NT2/D1 (cell line): ENCODE data around the gene TENM3.
A peak's percentile ranks its signal among the peaks of the same experiment; 100 is the strongest.

Experiments used
- DNase-seq: peaks from one replicate; pipeline ENCODE4 v3.0.0-alpha.2; 2011; ENCODE audit warnings: low read depth, low spot score
- H3K27me3 ChIP-seq: 2 replicates; pipeline ENCODE4 v1.6.0; 2011; ENCODE audit warnings: mild to moderate bottlenecking; ENCODE audit not compliant: insufficient read length, insufficient read depth
- H3K36me3 ChIP-seq: 2 replicates; pipeline ENCODE4 v1.6.1; 2011; ENCODE audit warnings: mild to moderate bottlenecking, low read length, mixed read lengths; ENCODE audit not compliant: insufficient read depth, insufficient read length
- H3K4me1 ChIP-seq: 2 replicates; pipeline ENCODE4 v1.5.1; 2011; ENCODE audit not compliant: insufficient read depth, insufficient read length
- H3K4me3 ChIP-seq: 2 replicates; pipeline ENCODE4 v1.5.1; 2011; ENCODE audit warnings: low read depth; ENCODE audit not compliant: insufficient read length
- H3K9ac ChIP-seq: 2 replicates; pipeline ENCODE4 v1.6.0; 2011; ENCODE audit warnings: low read depth; ENCODE audit not compliant: insufficient read length
- H3K9me3 ChIP-seq: 2 replicates; pipeline ENCODE4 v1.5.1; 2011; ENCODE audit warnings: mild to moderate bottlenecking, low read length; ENCODE audit not compliant: insufficient read depth
- SUZ12 ChIP-seq: IDR thresholded peaks from 2 replicates; pipeline ENCODE4 v1.6.1; 2011; ENCODE audit not compliant: insufficient read length, insufficient read depth; ENCODE audit errors: extremely low read depth
- YY1 ChIP-seq: IDR thresholded peaks from 2 replicates; pipeline ENCODE4 v1.6.1; 2011; ENCODE audit not compliant: insufficient read length, insufficient read depth
- ZNF274 ChIP-seq: IDR thresholded peaks from 2 replicates; pipeline ENCODE4 v1.6.1; 2011; ENCODE audit warnings: mild to moderate bottlenecking, low read depth, low read length

The TENM3 gene

DNA sequence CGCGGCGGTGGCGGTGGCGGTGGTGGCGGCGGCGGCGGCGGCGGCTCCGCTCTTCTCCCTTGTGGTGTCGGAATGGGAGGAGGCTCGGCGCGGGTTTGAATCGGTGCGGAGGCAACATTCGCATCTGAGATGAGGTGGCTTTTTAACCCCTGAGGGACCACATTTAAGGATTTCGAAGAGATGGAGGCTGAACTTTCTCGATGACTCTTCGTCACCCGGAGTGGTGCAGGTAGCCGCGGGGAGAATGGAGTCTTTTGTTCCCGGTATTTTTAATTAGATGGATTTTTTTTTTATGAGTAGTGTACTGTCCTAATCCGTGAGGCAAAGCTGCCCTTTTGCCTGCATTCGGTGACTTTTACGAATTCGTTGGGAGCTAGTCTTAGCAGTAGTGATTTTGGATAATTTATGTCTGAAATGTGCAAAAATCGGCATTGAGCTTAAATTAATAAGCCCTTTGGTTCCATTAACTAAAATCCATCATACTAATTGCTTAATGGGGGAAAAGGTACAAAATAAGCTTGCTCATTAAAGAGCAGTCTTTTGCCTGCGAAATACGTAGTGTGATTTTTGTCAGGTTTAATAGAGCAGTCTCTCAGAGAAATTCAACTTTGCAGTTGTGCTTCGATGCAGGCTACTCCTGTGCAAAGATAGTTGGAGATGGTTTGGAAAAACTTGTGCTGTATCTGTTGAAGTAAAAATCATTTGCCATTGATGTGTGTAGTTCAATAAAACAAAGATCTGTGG is 206.2 kb downstream of the TENM3 start:
- peak; percentile 40 for DNase-seq
- no peaks in the 10 kb centered on the region for H3K9me3 ChIP-seq
- H3K4me1 ChIP-seq, result no peaks in the 10 kb centered on the region
- H3K27me3 ChIP-seq, result peaks cover 17% of the 10 kb centered on the region
- TF ChIP-seq YY1, result no peak
- no peak for TF ChIP-seq ZNF274
- no peak for TF ChIP-seq SUZ12
- H3K9ac ChIP-seq, result peak overlapping the region; percentile 74
- H3K36me3 ChIP-seq, result no peaks in the 10 kb centered on the region
- H3K4me3 ChIP-seq, result peak overlapping the region; percentile 69

DNA sequence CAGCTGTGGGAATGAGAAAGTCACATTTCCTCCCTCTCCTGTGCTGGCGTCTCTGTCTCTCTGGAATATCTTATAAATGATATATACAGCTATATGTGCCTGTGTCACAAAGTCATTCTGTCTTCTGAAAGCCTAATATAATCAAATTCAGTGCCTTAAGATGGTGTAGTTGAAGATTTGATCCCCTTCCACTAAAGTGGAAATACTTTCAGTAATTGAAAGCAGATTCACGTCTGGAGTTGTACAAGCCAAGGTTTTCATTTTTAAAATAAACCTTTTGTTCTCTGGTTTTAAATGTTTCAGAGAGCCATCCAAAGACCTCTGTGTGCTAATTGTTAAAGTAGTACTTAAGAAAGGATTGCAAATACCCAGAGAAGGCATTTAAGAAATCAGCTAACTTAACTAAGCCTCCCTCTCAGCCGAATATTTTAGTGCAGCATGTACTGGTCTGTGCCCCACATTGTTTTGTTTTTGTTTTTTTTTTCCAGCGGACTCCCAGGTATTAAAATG is 206.8 kb downstream of the TENM3 start:
- Histone ChIP-seq H3K4me3 (peak overlapping the region; percentile 69), H3K9ac (peak overlapping the region; percentile 74), H3K36me3 (no peaks in the 10 kb centered on the region)

DNA sequence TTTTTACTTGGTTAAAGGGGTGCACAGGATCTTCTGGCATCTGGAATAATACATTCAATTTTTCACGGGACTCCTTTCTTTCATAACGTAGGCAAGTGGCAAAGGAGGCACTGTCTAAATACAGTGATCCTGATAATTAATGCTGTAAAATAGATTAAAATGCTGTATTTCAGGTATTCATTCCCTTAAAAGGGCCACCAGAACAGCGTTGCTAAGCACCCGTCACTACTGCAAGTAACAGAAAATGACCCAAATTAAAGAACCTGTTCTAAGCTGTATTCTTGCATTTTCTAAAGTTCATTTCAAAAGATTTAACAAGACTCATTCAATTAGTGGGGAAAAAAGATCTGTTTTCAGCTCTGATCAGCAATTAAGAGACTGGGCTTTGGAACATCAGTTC is 208.2 kb downstream of the TENM3 start:
- no peaks in the 10 kb centered on the region for H3K4me1 ChIP-seq
- no peaks in the 10 kb centered on the region for H3K36me3 ChIP-seq
- TF ChIP-seq YY1 (no peak), ZNF274 (no peak), SUZ12 (no peak)
- no peak for DNase-seq
- no peak overlapping the region for H3K9ac ChIP-seq
- peaks cover 17% of the 10 kb centered on the region for H3K27me3 ChIP-seq
- H3K9me3 ChIP-seq, result no peaks in the 10 kb centered on the region
- H3K4me3 ChIP-seq, result no peak overlapping the region

More for the DNA sequence above, 206.8 kb downstream of the TENM3 start:
- H3K9me3 ChIP-seq, result no peaks in the 10 kb centered on the region
- H3K27me3 ChIP-seq, result peaks cover 17% of the 10 kb centered on the region
- no peaks in the 10 kb centered on the region for H3K4me1 ChIP-seq
- DNase-seq, result no peak
- no peak for TF ChIP-seq ZNF274
- no peak for TF ChIP-seq SUZ12
- TF ChIP-seq YY1, result no peak

DNA sequence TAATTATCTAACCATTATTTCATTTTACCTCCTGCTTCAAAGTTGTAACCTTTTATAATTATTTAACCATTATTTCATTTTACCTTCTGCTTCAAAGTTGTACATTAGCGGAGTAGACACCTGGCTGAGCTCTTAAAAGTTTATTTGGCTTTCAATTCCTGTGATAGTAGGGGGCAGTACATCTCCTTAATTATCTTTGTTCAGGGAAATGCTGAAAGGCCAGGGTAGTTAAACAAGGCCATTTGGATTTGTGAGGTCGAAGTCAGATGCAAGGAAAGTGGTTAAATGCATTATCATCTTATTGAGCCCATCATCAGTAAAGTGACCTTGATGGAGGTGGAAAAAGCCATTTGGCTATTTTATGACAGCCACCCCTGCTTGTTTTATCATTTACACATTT is 210.6 kb downstream of the TENM3 start:
- Histone ChIP-seq H3K9ac (no peak overlapping the region), H3K4me1 (no peaks in the 10 kb centered on the region), H3K4me3 (no peak overlapping the region), H3K27me3 (no peaks in the 10 kb centered on the region), H3K36me3 (no peaks in the 10 kb centered on the region), H3K9me3 (no peaks in the 10 kb centered on the region)
- DNase-seq, result no peak
- no peak for TF ChIP-seq YY1
- TF ChIP-seq SUZ12, result no peak
- TF ChIP-seq ZNF274, result no peak

DNA sequence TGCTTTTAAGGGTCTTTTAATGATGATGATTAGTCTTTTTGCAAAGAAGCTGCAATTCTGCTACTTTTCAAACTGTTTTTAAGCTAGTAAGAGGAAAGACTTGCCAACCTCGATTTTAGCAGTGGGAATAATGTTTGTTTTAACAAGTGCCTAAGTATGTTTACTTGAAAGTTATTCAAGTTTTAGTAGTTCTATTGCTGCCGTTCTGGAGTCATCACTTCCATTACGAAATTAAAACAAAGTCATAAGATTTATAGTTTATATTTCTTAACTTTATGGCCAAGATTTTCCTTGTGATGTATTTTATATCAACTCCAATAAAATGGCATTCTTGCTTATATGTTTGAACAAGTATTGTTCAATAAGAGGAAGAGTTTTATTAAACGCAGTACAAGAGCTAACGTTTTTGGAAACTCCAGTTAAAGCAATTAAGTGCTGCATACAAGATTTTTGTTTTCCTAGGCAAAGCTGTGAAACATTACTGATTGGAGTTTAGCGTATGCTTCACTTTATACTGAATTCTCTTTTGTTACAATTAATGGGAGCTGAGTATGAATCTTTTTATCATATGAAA is 211.3 kb downstream of the TENM3 start:
- no peak overlapping the region for H3K9ac ChIP-seq
- no peak overlapping the region for H3K4me3 ChIP-seq
- no peaks in the 10 kb centered on the region for H3K4me1 ChIP-seq
- no peak for DNase-seq
- TF ChIP-seq YY1, result no peak
- no peak for TF ChIP-seq ZNF274
- TF ChIP-seq SUZ12, result no peak
- no peaks in the 10 kb centered on the region for H3K27me3 ChIP-seq
- H3K36me3 ChIP-seq, result no peaks in the 10 kb centered on the region
- no peaks in the 10 kb centered on the region for H3K9me3 ChIP-seq

DNA sequence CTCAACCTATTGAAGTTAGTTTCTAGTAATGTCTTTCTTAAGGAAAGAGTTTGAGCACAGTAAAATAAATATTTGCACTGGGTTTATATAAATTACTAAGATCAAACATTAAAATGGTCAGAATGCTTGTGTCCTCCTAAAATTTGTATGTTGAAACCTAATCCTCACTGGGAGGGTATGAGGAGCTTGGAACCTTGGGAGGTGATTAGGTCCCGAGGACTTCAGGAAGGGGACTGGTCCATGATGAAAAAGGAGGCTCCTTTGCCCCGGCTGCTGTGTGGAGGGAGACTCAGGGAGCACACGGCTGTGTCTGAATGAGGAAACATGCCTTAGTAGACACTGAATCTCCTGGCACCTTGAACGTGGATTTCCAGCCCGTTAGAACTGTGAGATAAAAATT is 221.9 kb downstream of the TENM3 start:
- Histone ChIP-seq H3K27me3 (no peaks in the 10 kb centered on the region), H3K9ac (no peak overlapping the region), H3K9me3 (no peaks in the 10 kb centered on the region), H3K36me3 (no peaks in the 10 kb centered on the region), H3K4me3 (no peak overlapping the region), H3K4me1 (no peaks in the 10 kb centered on the region)
- DNase-seq, result no peak
- TF ChIP-seq YY1, result no peak
- TF ChIP-seq SUZ12, result no peak
- TF ChIP-seq ZNF274, result no peak

DNA sequence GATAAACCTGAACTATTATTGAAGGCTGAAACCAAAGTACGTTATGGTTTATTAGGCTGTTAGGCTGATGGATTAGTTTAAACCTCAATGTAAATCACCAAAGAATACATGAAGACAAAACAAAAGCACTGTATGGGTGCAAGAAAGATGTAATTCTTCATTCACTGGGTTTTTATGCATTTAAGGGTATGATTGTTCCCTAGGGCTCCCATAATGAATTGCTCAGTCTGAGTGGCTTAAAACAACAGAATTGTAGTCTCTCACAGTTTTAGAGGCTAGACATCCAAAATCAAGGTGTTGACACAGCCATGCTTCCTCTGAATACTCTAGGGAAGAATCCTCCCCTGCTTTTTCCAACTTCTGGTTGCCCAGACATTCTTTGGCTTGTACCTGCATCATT is 222.8 kb downstream of the TENM3 start:
- no peak overlapping the region for H3K9ac ChIP-seq
- no peaks in the 10 kb centered on the region for H3K36me3 ChIP-seq
- no peaks in the 10 kb centered on the region for H3K4me1 ChIP-seq
- no peak for DNase-seq
- H3K27me3 ChIP-seq, result no peaks in the 10 kb centered on the region
- H3K4me3 ChIP-seq, result no peak overlapping the region
- TF ChIP-seq SUZ12 (no peak), YY1 (no peak), ZNF274 (no peak)
- no peaks in the 10 kb centered on the region for H3K9me3 ChIP-seq
